Ishikawa (cell line): ENCODE results near the gene MAP3K10.

Source experiments
- CEBPB ChIP-seq: IDR thresholded peaks from 2 replicates; pipeline ENCODE4 v1.6.1; 2012
- CREB1 ChIP-seq: IDR thresholded peaks from 2 replicates; pipeline ENCODE4 v1.6.1; 2012; ENCODE audit warnings: low read depth
- EGR1 ChIP-seq: IDR thresholded peaks from 2 replicates; pipeline ENCODE4 v1.6.1; 2012
- EP300 ChIP-seq: IDR thresholded peaks from 2 replicates; pipeline ENCODE4 v1.6.1; 2012; ENCODE audit warnings: borderline replicate concordance
- FOXM1 ChIP-seq: IDR thresholded peaks from 2 replicates; pipeline ENCODE4 v1.6.1; 2012; ENCODE audit warnings: low read depth, borderline replicate concordance
- MAX ChIP-seq: IDR thresholded peaks from 2 replicates; pipeline ENCODE4 v1.6.1; 2012
- NFIC ChIP-seq: IDR thresholded peaks from 2 replicates; pipeline ENCODE4 v1.6.1; 2012
- RAD21 ChIP-seq: IDR thresholded peaks from 2 replicates; pipeline ENCODE4 v1.6.1; 2012; ENCODE audit warnings: low read depth
- REST ChIP-seq: IDR thresholded peaks from 2 replicates; pipeline ENCODE4 v1.6.1; 2012; ENCODE audit warnings: low read depth, mild to moderate bottlenecking
- TAF1 ChIP-seq: IDR thresholded peaks from 2 replicates; pipeline ENCODE4 v1.6.1; 2012; ENCODE audit warnings: low read depth, mild to moderate bottlenecking
- TCF12 ChIP-seq: IDR thresholded peaks from 2 replicates; pipeline ENCODE4 v1.6.1; 2012; ENCODE audit warnings: low read depth
- TEAD4 ChIP-seq: IDR thresholded peaks from 2 replicates; pipeline ENCODE4 v1.6.1; 2012
- YY1 ChIP-seq: IDR thresholded peaks from 2 replicates; pipeline ENCODE4 v1.6.1; 2012; ENCODE audit warnings: low read depth
- ZBTB7A ChIP-seq: IDR thresholded peaks from 2 replicates; pipeline ENCODE4 v1.6.1; 2012; ENCODE audit warnings: low read depth

GRCh38 chr19:40144151-40144550 lies 47.1 kb upstream of the MAP3K10 start:
- TF ChIP-seq EP300 (no peak), RAD21 (no peak), FOXM1 (no peak), TAF1 (no peak), TEAD4 (no peak), YY1 (no peak), CREB1 (no peak), NFIC (no peak), MAX (no peak), ZBTB7A (no peak), REST (no peak), EGR1 (no peak), TCF12 (no peak), CEBPB (no peak)
